ENCODE data around the gene MIB2.

Gene MIB2

DNA sequence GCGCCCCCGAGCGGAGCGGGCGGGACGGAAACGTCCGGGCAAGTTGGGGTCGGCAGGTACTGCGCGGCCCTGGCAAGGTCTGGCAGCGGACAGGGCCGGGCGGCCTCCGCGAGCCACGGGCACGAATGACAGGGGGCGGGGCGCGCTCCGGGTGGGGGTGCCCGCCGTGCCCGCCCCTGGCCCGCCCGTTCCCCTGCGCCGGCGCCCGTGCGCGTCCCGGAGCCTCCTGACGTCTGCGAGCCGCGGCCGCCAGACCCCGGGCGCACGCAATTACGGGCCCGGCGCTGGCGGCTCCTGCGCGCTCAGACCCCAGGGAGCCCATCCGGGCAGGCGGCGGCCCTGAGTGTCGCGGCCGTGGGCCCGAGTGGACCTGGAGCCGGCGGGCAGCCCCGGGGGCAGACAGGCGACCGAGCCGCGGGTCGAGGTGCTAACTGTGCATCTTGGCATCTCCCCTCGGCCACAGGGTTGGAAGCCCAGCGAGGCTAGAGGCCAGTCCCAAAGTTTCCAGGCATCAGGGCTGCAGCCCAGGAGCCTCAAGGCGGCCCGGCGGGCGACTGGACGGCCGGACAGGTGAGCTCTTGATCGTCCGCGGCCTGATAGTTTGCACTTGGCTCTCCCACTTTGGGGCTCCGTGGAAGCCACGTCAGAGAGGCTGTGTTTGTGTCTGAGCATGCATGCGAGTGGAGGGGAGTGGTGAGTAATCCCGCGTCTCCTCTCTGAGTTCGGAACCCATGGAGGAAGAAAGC lies 918 bp downstream of the MIB2 start:
- peak; percentile 44 for DNase-seq

DNA sequence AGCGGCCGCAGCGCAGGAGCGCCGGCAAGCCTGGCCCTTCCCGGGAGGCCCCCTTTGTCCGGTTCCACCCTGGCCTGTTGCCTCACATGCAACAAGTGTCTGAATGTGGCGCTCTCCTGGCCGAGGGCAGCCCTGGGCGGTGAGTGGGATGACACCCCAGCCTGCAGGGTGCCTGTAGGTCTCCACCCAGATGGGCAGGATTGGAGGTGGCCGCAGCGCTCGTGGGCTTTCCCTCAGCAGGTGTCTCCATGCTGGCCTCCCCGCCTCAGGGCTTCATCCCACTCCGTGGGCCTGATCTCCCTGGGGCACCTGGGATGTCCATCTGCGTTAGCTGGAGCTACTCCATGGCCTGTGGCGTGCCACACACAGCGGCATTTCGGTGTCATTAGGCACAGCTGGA lies 1.5 kb downstream of the MIB2 start:
- no peak for DNase-seq

DNA sequence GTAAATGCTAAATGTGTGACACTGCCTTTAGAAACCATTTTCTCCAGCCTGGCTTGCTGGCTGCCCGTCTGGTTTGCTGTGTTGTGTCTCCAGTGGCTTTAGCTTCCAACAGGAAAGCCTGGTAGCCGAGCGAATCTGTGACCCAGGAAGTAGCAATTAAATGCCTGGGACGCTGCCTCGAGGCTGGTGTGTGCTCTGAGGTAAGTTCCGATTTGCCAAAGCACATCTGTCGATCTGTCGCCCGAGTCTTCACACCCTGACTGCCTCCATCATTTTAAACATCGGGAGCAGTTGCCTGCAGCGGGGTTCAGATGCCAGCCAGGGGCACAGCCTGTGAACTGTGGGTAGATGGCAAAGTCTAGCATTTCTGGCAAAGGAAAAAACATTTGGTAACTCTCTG lies 2.2 kb downstream of the MIB2 start:
- DNase-seq, result no peak

DNA sequence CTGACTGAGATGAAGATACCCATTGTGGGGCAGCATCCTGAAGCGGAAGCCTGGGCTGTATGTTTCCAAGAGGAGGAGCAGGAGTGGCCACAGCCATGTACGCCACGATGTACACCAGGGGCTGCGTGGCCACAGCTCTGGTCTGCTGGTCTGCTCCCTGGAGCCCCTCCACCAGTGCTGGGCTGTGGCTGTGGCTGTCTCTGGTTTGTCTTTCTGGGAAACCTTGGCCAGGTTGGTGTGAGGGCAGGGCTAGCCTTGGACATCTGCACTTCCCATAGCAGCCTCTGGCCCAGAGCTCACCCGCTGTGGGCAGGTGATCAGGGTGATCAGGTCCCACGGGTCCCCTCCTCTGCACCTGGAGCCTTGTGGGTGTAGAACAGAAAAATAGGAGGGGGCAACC lies 2.6 kb downstream of the MIB2 start:
- no peak for DNase-seq

DNA sequence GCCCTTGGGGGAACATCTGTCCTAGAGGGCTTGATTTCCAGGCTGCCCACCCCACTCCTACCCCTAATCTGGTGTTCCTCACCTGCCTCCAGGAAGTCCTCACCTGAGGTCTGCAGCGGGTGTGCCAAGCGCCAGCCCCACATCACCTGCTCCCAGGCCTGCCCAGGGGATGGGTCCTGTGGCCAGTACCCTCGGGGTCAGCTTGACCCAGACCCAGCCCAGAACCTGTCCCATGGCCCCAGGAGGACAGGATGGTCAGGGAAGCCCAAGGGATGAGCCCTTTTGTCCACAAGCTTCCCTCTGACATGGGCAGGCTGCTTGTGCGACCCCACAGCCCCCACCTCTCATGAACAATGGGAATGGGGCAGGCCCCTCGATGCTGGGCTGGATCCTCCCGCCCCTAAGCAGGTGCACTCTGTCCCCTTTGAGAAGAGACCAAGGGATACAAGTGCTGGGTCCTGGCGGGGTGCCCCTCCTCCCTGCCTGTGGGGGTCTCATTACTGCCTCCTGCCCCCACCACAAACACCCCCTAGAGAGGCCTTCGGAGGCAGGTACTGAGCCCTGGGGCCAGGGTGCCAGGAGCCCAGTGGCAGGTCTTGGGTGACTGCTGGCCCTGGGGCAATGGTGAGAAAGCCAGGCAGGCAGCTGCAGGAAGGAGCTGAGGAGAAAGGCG lies 3.2 kb downstream of the MIB2 start:
- no peak for DNase-seq

DNA sequence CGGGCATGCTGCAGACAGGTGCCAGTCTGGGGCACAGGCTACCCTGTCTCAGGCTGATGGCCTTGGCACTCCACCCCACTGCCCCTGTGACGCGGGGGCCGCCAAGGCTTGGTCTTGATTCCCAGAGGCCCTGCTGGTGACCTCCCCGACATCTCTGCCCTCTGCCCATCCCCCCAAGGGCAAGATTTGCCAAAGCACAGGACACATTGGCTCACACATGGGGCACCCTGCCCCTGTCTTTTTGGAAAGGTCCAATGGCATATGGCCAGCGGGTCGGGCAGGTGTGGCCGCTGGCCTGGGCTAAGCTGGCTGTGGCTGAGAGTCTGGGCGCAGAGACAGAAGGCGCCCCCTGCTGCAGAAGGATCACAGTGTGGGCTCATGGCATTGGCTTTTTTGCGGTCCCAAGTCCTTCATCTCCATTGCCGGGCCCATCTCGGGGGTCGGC lies 4.6 kb downstream of the MIB2 start:
- no peak for DNase-seq

DNA sequence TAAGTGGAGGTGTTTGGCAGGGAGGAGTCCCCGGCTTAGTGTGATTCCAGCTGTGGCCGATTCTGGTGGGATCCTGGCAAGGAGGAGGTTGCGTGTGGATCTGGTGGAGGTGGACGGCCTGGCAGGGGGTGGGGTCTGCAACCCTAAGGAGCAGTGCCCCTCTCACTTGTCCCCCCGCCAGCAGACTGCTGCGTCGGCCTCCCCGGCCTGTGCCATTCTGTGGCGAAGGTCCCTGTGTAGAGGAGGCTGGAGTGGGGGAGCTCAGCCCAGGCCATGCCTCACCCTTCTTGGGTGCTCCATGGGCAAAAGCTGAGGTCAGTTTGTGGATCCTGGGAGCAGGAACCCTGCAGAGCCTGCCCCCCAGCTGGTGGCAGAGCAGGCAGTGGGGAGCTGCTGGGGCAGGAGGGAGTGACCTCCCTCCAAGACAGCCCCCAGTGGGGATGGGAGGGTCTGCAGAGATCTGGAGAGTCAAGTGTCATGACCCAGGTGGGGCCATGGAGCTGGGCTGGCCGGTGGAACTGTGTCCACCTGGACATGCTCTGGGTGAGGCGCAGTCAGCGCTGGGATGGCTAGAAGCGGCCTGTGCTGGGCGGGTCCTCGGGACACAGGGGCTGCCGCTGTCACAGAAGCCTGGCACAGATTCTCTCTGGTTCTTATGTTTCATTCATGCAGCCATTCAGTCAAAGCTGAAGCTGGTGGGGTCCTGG lies 5.3 kb downstream of the MIB2 start:
- DNase-seq, result no peak

DNA sequence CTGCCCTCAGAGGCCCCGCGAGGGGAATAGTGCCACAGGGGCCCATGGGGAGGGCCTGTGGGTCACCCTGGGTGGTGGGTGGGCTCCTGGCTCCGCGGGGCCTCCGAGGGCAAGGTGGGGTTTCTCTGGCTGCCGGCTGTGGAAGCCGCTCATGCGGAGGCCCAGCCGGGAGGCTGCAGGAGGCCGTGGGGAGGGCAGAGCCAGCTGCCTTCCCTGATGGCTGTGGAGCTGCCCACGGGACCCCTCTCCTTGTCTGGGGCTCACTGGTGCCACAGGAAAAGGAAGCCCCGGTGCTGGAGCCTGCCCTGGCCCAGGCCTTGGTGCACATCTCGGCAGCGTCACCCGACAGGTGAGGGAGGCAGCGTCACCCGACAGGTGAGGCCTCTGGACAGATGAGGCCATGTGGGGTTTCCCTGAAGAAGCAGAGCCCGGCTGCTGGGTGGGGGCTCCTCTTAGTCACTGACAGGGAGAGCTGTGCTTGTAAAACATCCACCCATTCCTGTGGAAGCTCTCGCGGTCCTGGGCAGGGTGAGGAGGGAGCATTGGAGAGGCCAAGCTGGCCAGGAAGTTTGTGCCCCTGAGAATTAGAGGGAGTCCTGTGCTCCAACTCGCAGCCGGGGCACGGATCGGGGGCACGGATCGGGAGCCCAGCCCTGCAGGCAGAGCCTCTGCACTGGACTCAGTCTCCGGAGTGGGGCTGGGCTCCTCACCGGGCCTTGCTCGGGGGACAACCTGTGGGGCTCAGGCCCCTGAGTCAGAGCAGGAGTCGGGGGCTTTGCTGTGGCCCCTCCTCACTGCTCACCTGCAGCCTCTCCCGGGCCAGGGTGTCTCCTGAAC lies 6.1 kb downstream of the MIB2 start:
- DNase-seq, result no peak

DNA sequence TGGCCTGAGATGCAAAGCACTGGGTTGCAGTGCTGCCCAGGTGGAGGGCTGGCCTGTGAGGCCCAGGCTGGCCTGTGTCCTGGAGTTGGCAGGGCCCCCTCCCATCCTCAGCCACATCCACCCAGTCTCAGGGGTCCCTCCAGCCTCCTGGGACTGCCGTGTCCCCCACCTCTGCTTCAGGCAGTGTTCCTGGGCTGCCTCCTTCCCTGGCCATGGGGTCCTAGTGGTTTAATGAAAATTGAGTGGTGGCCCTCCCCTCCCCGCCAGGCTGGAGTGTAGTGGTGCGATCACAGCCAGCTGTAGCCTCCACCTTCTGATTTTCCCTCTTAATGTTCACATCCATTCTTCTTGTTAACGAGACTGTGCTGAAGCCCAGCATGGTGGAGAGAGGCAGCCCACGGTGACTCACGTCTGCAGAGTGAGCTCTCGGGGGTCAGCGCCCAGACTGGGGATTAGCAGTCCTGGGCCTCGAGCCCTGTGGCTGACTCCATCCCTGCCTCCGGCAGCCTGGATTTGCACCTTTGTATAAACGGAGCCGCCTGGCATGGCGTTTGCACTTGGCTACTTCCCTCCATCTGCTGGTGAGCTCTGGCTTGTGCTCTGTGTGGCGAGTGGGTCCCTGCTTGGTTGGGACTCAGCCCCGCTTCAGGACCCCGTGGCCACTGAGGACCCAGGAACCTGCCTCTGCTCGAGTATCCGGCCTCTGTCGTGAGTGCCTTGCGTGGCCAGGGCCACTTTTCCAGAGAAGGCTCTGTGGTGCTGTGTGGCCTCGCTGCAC lies 6.9 kb downstream of the MIB2 start:
- DNase-seq, result no peak

DNA sequence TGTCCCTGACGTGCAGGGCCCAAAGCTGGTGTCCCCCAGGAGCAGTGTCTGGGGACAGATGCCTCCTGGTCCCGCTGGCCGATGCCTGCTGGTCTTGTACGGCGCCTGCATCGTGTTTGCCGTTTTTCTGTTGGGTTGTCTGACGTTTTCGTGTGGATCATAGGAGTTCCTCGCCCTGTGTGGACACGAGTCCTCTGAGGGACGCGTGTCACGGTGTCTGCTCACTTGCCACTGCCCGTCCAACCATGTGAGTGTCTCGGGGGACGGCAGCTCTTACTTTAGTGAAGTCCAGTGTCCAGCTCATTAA lies 7.4 kb downstream of the MIB2 start:
- no peak for DNase-seq

DNA sequence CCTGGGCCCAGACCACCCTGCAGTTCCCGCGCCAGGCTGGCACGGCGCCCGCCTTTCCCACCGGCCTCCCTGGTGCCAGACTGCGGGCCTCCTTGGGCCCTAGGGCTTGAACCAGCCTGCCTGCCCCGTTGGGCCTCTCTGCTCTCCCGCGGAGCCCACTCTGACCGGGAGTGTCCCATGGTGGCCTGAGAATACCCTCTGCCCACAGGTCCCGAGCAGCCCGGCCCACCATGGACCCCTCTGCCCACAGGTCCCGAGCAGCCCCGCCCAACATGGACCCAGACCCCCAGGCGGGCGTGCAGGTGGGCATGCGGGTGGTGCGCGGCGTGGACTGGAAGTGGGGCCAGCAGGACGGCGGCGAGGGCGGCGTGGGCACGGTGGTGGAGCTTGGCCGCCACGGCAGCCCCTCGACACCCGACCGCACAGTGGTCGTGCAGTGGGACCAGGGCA lies 7.9 kb downstream of the MIB2 start:
- DNase-seq, result no peak

DNA sequence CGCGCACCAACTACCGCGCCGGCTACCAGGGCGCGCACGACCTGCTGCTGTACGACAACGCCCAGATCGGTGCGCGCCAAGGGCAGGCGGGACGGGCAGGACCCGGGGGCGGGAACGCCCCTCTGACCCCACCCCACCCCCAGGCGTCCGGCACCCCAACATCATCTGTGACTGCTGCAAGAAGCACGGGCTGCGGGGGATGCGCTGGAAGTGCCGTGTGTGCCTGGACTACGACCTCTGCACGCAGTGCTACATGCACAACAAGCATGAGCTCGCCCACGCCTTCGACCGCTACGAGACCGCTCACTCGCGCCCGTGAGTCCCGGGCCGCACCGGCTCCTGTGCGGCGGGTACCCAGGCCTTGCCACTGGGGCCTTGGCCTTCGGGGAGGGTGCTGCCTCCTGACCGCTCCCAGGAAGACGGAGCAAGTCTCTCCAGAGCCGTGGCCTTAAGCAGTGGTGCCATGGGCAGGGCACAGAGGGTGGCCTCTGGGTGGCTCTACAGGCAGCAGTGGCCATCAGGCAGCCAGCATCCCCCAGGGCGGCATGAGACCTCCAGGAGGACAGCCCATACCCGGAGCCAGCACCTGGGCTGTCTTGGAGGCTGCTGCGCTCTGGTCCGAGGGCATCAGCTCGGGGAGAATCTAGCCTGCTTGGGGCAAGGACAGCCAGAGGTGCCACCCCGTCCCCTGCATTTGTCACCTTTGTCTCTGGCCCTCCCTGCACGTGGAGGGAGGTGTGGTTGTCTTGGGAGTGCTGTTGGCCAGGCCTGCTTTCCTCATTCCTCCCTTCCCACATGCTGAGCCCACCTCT lies 8.5 kb downstream of the MIB2 start:
- no peak for DNase-seq

DNA sequence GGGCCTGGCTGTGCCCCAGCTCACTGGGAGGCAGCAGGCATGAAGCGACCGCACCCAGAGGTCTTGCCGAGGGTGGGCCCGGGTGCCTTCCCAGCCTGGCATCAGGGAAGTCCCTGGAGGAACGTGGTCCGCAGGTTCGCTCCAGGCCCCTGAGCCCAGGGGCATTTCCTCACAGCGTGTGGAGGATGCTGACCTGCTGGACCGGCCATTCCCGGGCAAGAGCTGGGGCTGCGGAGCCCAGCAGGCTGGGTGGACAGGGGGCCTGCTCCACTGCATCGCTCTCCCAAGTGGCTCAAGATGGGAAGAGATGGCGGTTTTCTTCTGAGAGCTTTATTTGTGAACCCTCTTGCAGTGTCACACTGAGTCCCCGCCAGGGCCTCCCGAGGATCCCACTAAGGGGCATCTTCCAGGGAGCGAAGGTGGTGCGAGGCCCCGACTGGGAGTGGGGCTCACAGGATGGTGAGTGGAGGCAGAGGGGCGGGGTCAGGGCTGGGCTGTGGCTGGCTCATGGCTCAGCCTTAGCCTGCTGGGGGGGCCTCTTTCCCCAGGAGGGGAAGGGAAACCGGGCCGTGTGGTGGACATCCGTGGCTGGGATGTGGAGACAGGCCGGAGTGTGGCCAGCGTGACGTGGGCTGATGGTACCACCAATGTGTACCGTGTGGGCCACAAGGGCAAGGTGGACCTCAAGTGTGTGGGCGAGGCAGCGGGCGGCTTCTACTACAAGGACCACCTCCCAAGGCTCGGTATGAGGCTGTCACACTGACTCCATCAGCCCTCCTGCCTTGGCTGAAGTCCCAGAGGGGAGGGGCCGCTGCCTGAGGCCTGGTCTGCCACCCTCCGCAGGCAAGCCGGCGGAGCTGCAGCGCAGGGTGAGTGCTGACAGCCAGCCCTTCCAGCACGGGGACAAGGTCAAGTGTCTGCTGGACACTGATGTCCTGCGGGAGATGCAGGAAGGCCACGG lies 9.4 kb downstream of the MIB2 start:
- DNase-seq, result no peak

DNA sequence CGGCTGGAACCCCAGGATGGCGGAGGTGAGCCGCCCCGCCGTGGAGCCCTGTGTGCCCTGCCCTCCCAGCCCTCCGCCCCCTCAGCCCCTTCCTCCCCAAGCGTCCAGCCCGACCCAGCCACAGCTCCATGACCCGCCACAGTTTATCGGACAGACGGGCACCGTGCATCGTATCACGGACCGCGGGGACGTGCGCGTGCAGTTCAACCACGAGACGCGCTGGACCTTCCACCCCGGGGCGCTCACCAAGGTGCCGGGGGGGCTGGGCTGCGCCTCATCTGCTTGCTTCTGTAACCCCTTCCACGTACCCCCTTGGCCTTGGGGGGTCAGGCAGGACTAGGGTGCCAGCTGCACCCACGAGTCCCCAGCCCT lies 10.1 kb downstream of the MIB2 start:
- no peak for DNase-seq

DNA sequence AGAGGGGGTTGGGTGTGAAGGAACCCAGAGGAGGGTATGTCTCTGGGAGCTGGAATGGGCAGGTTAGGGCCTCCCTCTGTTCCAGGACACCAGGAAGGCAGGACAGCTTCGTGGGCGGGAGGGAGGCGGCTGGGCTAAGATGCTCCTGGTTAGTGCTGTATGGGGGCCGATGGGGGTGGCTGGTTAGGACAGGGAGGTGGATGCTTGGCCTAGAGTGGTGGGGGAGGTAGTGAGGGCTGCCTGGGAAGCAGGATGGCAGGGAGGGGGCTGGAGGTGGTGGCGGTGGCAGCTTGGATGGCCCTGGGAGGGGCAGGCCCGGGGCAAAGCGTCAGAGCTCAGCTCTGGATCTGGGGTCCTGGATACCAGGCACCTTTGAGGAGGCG lies 10.5 kb downstream of the MIB2 start:
- DNase-seq, result no peak

DNA sequence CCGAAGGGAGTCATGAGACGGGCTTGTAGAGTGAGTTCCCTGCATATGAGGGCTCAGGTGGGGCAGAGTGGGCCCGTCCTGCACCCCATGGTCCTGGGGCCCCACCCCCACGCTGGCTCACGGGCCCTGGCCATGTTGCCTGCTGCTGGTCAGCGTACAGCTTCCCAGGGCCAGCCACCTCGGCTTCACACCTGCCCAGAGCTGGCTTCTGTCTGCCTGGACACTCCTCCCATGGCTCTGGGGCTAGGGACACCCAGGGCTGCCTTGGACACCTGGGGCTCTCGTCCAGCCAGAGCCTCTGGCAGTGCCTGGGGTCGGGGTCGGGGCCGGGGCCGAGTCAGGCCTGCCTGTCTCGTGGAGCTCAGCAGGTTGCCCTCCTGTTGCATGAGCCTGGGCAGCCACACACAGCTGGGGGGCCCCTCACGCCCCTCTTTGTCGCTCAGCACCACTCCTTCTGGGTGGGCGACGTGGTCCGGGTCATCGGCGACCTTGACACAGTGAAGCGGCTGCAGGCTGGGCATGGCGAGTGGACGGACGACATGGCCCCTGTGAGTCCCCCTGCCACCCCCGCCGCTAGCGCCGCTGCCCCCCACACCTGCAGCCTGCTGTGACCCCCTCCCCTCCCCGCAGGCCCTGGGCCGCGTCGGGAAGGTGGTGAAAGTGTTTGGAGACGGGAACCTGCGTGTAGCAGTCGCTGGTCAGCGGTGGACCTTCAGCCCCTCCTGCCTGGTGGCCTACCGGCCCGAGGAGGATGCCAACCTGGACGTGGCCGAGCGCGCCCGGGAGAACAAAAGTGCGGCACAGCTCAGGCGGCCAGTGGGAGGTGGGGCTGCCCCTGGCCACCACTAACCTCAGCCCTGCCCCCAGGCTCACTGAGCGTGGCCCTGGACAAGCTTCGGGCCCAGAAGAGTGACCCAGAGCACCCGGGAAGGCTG lies 11.2 kb downstream of the MIB2 start:
- no peak for DNase-seq

DNA sequence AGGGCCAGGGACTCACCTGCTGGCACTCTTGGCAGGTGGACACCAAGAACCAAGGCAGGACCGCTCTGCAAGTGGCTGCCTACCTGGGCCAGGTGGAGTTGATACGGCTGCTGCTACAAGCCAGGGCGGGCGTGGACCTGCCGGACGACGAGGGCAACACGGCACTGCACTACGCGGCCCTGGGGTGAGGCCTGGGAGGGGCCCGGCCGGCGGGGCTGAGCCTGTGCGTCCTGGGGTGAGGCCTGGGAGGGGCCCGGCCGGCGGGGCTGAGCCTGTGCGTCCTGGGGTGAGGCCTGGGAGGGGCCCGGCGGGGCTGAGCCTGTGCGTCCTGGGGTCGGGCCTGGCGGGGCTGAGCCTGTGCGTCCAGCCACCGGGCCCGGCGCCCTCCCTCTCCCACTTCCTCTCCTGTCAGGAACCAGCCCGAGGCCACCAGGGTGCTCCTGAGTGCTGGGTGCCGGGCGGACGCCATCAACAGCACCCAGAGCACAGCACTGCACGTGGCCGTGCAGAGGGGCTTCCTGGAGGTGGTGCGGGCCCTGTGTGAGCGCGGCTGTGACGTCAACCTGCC lies 12.0 kb downstream of the MIB2 start:
- no peak for DNase-seq

DNA sequence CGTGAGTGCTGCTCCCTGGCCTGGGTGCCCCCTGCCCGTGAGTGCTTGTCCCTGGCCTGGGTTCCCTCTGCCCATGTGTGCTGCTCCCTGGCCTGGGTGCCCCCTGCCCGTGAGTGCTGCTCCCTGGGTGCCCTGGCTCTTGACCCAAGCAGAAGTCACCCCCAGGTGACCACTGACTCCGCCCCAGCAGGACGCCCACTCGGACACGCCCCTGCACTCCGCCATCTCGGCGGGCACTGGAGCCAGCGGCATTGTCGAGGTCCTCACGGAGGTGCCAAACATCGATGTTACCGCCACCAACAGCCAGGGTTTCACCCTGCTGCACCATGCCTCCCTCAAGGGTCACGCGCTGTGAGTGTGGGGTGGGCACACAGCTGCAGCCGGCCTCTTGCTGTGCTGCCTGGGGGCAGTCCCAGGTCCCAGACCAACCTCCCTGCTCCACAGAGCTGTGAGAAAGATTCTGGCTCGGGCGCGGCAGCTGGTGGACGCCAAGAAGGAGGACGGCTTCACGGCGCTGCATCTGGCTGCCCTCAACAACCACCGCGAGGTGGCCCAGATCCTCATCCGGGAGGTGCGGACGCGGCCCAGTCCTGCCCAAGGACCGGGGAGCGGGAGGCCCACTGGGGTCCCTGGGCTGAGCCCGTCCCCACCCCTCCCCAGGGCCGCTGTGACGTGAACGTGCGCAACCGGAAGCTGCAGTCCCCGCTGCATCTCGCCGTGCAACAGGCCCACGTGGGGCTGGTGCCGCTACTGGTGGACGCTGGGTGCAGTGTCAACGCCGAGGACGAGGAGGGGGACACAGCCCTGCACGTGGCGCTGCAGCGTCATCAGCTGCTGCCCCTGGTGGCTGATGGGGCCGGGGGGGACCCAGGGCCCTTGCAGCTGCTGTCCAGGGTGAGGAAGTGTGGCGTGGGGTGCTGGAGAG lies 12.8 kb downstream of the MIB2 start:
- DNase-seq, result no peak

Measured in T-helper 9 cell (primary cell).